Islet of Langerhans (tissue), 1 donor: ENCODE results near the gene ASAP2.
"Not testable (repeated sequence)": the region's sequence is repeated elsewhere in the genome, so short reads cannot be mapped to it uniquely, and the experiment has no call there.

ENCODE experiments used
- FAIRE-seq: peaks from one replicate; lab custom pipeline; 2011; peaks lifted over from hg19 to GRCh38; lab: Jason Lieb, UNC

ASAP2 gene

GRCh38 chr2:9256147-9256546, 49.5 kb downstream of the ASAP2 start:
- FAIRE-seq, result no peak

- no peak for FAIRE-seq
Observed at GRCh38 chr2:9256570-9257043, 50.0 kb downstream of the ASAP2 start.

- no peak for FAIRE-seq
Observed at GRCh38 chr2:9258501-9258900, 51.9 kb downstream of the ASAP2 start.

GRCh38 chr2:9258953-9259399, 52.4 kb downstream of the ASAP2 start:
- FAIRE-seq, result no peak

GRCh38 chr2:9260464-9260918, 53.9 kb downstream of the ASAP2 start:
- FAIRE-seq, result no peak

- FAIRE-seq, result no peak
Observed at GRCh38 chr2:9261231-9261883, 54.7 kb downstream of the ASAP2 start.

GRCh38 chr2:9262671-9263171, 56.1 kb downstream of the ASAP2 start:
- no peak for FAIRE-seq

GRCh38 chr2:9263428-9263827, 56.8 kb downstream of the ASAP2 start:
- no peak for FAIRE-seq

- FAIRE-seq, result no peak
Observed at GRCh38 chr2:9264301-9264700, 57.7 kb downstream of the ASAP2 start.

- FAIRE-seq, result no peak
Observed at GRCh38 chr2:9266711-9267110, 60.1 kb downstream of the ASAP2 start.

GRCh38 chr2:9267286-9267685, 60.7 kb downstream of the ASAP2 start:
- not testable (repeated sequence) for FAIRE-seq

GRCh38 chr2:9268301-9269080, 61.9 kb downstream of the ASAP2 start:
- no peak for FAIRE-seq

GRCh38 chr2:9269295-9269694, 62.7 kb downstream of the ASAP2 start:
- no peak for FAIRE-seq

GRCh38 chr2:9269695-9270360, 63.2 kb downstream of the ASAP2 start:
- no peak for FAIRE-seq

- no peak for FAIRE-seq
Observed at GRCh38 chr2:9271091-9271490, 64.5 kb downstream of the ASAP2 start.

- no peak for FAIRE-seq
Observed at GRCh38 chr2:9271691-9272090, 65.1 kb downstream of the ASAP2 start.

- no peak for FAIRE-seq
Observed at GRCh38 chr2:9273486-9274130, 67.0 kb downstream of the ASAP2 start.

GRCh38 chr2:9274701-9275343, 68.2 kb downstream of the ASAP2 start:
- FAIRE-seq, result no peak

- no peak for FAIRE-seq
Observed at GRCh38 chr2:9275399-9275798, 68.8 kb downstream of the ASAP2 start.

GRCh38 chr2:9276074-9276473, 69.5 kb downstream of the ASAP2 start:
- no peak for FAIRE-seq

GRCh38 chr2:9276901-9277451, 70.4 kb downstream of the ASAP2 start:
- no peak for FAIRE-seq
